ENCODE measurements around the gene IRX6. TPM values are rescaled to one million over a fixed set of nuclear protein-coding genes. Genes with fewer than 3 reads are reported as not detected.

The IRX6 gene
- total RNA-seq, 6 donors from 2014 or later, result 2.1 to 10.3 (median 4.3) TPM

DNA sequence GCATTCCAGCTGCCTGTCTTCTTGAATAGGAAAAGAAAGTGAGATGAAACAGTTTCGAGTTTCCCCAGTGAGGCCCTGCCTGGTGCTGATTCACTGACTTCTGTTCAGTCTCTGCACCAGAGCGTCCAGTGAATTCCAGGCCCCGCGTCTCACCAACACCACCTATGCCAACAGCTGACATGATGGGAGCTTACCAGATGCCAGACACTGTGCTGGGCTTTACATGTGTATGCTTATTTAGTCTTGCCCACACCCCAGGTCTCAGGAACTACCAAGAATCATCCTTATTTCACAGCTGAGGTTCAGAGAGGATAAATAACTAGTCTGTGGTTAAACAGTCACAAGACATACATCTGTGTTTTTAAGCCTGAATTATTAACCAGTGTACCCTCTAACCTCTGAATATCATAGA lies 29.1 kb upstream of the IRX6 start:
- H3K36me3 ChIP-seq, result no peaks in the 10 kb centered on the region
- no peaks in the 10 kb centered on the region for H3K27me3 ChIP-seq
- TF ChIP-seq EP300 (IDR thresholded peaks at IDR 0.05) (no peak), POLR2A (IDR thresholded peaks at IDR 0.05) (no peak), POLR2AphosphoS5 (IDR thresholded peaks at IDR 0.05) (no peak)
- TF ChIP-seq, protein P1, sequence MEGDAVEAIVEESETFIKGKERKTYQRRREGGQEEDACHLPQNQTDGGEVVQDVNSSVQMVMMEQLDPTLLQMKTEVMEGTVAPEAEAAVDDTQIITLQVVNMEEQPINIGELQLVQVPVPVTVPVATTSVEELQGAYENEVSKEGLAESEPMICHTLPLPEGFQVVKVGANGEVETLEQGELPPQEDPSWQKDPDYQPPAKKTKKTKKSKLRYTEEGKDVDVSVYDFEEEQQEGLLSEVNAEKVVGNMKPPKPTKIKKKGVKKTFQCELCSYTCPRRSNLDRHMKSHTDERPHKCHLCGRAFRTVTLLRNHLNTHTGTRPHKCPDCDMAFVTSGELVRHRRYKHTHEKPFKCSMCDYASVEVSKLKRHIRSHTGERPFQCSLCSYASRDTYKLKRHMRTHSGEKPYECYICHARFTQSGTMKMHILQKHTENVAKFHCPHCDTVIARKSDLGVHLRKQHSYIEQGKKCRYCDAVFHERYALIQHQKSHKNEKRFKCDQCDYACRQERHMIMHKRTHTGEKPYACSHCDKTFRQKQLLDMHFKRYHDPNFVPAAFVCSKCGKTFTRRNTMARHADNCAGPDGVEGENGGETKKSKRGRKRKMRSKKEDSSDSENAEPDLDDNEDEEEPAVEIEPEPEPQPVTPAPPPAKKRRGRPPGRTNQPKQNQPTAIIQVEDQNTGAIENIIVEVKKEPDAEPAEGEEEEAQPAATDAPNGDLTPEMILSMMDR (IDR thresholded peaks at IDR 0.05), result no peak
- H3K27ac ChIP-seq, result no peak overlapping the region
- DNase-seq, result no peak
- no peaks in the 10 kb centered on the region for H3K9me3 ChIP-seq
- no peak overlapping the region for H3K4me3 ChIP-seq
- ATAC-seq (ENCODE audit: low FRiP score in 2 of 2), result peak in 1 of 2 donors; percentile 46
- 67 to 71% methylated on average over 4 of the region's 4 CpGs for WGBS, 2 donors
- H3K4me1 ChIP-seq, result no peaks in the 10 kb centered on the region

DNA sequence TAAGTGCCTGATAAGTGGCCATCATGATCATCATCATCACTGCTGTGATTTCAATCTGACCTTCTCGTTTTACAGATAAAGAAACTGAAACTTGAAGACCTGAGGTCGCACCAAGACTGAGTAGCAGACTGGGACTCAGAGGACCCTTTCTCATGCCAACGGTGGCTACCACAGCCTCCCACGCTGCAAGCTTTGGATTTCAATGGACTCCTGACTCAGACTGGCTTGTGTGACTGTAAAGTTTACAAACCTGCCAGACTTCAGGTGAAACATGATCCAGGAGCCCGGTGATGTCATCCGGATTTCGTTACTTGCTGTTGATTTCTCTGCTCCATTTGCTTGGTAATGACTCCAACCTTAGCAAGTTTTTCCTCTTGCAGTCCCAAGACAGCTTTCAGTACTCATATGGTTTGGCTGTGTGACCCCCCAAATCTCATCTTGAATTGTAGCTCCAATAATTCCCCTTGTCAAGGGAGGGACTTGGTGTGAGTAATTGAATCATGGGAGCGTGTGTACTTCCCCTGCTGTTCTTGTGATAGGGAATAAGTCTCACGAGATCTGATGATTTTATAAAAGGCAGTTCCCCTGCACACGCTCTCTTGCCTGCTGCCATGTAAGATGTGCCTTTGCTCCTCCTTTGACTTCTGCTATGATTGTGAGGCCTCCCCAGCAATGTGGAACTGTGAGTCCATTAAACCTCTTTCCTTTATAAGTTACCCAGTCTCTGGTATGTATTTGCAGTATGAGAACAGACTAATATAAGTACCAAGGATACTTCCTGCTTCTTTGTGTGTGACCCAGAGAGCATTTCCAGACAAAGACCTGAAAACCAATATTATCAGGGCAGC lies 26.7 kb upstream of the IRX6 start:
- H3K4me1 ChIP-seq, result no peaks in the 10 kb centered on the region
- H3K27ac ChIP-seq, result no peak overlapping the region
- ATAC-seq (ENCODE audit: low FRiP score in 2 of 2) (no peak), DNase-seq (no peak)
- TF ChIP-seq EP300 (IDR thresholded peaks at IDR 0.05) (no peak), POLR2A (IDR thresholded peaks at IDR 0.05) (no peak), POLR2AphosphoS5 (IDR thresholded peaks at IDR 0.05) (no peak)
- TF ChIP-seq, protein P1 (IDR thresholded peaks at IDR 0.05), result no peak
- 85 to 91% methylated on average over 10 of the region's 10 CpGs for WGBS, 2 donors
- no peaks in the 10 kb centered on the region for H3K36me3 ChIP-seq
- no peak overlapping the region for H3K4me3 ChIP-seq
- no peaks in the 10 kb centered on the region for H3K9me3 ChIP-seq
- no peaks in the 10 kb centered on the region for H3K27me3 ChIP-seq

DNA sequence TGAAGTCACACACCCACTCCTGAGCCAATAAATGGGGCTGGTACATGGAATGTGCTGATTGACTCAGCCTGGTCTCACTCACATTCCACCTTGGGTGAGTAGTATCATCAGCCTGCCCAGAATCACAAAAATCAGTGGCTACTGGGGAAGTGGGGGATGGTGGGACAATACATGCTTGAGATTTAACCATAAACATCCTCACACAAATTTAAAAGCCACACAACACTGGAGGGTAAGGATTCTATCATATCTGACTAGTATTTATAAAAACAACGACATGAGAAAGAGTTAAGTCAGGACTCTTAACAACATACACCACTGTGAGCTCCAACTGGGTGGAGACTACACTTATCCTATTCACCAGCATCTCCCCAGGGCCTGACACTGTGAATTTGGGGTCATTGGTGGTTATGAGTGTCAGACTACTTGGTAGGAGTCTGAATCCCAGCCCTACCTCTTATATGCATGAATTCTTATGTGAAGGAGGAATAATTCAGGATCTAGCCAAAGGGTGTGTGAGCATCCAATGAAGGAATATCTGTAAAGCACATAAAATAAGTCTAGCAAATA lies 26.0 kb upstream of the IRX6 start:
- no peak overlapping the region for H3K27ac ChIP-seq
- WGBS, 2 donors, result 0% methylated on average over 1 of the region's 1 CpG
- no peaks in the 10 kb centered on the region for H3K9me3 ChIP-seq
- ATAC-seq (ENCODE audit: low FRiP score in 2 of 2), result no peak
- H3K27me3 ChIP-seq, result no peaks in the 10 kb centered on the region
- H3K36me3 ChIP-seq, result no peaks in the 10 kb centered on the region
- H3K4me3 ChIP-seq, result no peak overlapping the region
- no peak for DNase-seq
- no peak for TF ChIP-seq POLR2AphosphoS5 (IDR thresholded peaks at IDR 0.05)
- no peak for TF ChIP-seq EP300 (IDR thresholded peaks at IDR 0.05)
- no peak for TF ChIP-seq POLR2A (IDR thresholded peaks at IDR 0.05)
- TF ChIP-seq, protein P1 (IDR thresholded peaks at IDR 0.05), result no peak
- H3K4me1 ChIP-seq, result no peaks in the 10 kb centered on the region

DNA sequence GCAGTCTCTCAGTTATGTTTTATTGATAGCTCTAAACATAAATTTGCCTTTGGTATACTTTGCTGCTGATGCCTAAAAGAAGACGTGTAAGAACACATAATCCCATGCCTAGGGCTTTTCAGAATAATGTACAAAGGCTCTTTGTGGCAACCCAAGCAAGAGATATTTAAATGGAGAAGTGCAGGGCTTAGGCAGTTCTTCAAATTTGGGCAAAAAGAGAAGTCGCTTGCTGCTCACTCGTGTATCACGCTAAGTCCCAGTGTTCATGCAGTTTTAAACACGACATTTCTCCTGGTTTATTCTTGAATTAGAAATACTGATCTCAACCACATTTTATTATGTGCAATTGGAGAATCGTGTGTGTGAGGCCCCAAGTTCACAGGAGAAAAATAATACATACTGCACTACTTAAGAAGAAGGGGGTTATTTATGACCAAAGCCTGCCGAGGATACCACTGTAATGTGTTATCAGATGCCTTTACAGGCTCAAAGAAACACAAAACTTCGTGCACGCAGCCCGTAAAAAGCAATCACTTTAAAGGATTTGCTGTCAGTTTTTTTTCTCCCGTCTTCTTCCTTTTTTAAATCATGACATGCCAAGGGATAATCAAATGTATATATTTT lies 22.5 kb upstream of the IRX6 start:
- 52 to 61% methylated on average over 11 of the region's 11 CpGs for WGBS, 2 donors

More for the DNA sequence above, 22.5 kb upstream of the IRX6 start:
- Histone ChIP-seq H3K27me3 (no peaks in the 10 kb centered on the region), H3K4me1 (no peaks in the 10 kb centered on the region), H3K4me3 (no peak overlapping the region), H3K36me3 (no peaks in the 10 kb centered on the region), H3K27ac (no peak overlapping the region), H3K9me3 (no peaks in the 10 kb centered on the region)
- ATAC-seq (ENCODE audit: low FRiP score in 2 of 2) (no peak), DNase-seq (no peak)
- TF ChIP-seq POLR2A (IDR thresholded peaks at IDR 0.05), result no peak
- TF ChIP-seq, protein P1 (IDR thresholded peaks at IDR 0.05), result no peak
- TF ChIP-seq POLR2AphosphoS5 (IDR thresholded peaks at IDR 0.05), result no peak
- TF ChIP-seq EP300 (IDR thresholded peaks at IDR 0.05), result no peak
